Measurements from ENCODE around the gene ASCC1. TPM values are rescaled to one million over a fixed set of nuclear protein-coding genes. Genes with fewer than 3 reads are reported as not detected.
A peak's percentile ranks its signal among the peaks of the same experiment; 100 is the strongest.
"Not testable (repeated sequence)": the region's sequence is repeated elsewhere in the genome, so short reads cannot be mapped to it uniquely, and the experiment has no call there.

Gene ASCC1, protein sequence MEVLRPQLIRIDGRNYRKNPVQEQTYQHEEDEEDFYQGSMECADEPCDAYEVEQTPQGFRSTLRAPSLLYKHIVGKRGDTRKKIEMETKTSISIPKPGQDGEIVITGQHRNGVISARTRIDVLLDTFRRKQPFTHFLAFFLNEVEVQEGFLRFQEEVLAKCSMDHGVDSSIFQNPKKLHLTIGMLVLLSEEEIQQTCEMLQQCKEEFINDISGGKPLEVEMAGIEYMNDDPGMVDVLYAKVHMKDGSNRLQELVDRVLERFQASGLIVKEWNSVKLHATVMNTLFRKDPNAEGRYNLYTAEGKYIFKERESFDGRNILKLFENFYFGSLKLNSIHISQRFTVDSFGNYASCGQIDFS
- polyA plus RNA-seq (2013, experiment 1 of 2; ENCODE audit: insufficient read length), result 33.9 TPM
- polyA plus RNA-seq (2013, experiment 2 of 2; ENCODE audit: insufficient read length), result 30.2 TPM

DNA sequence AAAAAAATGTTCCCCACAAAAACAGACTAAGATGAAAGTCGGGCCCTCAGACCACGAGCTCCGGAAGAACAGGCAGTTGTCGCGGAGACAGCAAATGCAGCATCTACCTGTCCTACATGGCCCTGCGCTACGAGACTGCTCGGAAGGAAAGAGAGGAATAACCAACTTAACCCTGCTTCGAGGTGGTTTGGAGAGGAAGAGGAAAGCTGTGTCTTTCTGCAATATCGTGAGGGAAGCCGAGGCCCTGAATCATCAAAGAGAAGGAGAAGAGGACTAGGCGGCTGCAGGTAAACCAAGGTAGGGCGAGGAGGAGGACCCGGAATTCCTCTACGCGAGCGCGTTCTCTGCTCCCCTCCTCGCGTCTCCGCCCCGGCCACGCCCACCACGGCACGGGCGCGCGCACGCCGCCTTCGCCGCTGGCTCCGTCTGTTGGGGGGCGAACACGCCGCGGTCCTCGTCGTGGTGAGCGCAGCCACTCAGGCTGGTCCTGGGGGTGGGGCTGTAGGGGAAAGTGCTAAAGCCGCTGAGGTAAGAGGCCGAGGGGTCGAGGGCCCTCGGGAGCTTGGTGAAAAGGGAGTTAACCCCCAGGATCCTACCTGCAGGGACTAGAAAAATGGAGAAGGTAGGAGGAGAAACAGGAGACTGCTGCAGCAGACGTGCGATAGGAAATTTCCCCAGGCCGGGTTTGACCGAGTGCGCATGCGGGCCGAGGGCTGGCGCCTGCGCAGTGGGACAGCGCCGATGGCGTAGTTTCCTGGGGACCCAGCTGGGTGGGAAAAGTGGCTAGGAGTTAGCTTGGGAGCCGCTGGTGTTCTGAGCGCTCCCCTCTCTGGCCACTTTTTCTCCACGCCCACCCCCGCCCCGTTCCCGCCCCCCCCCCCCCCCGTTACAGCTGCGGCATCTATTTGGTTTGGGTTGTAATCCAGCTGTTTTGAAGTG lies at the start of gene ASCC1, which contains the start of gene ANAPC16:
Gene ASCC1 (minus strand): TSS at position 666 of the 939 bp plus-strand sequence. CDS start 2,978 bp downstream, outside the sequence.
Gene ANAPC16 (plus strand): TSS at position 402 of the 939 bp plus-strand sequence. CDS start 7,903 bp downstream, outside the sequence.
- DNase-seq, result peak; percentile 90

DNA sequence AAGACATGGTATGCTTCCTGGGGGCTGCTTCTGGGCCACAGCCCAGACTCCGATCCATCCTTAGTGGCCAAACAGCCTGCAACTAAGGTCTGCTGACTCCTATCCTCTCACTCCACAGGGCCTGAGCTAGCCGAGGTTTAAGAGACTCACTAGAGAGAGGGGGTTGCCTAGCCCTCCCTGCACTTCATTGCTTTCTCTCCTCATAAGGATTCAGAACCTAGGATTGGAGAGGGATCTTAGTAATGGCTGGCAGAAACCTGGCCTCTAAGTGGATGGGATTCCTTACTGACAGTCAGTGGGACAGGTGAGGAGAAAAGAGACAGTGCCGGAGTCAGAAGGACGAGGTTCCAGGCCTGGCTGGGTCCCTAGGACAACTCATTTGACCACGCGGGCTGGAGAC lies 49.4 kb upstream of the ASCC1 start:
- DNase-seq, result no peak

DNA sequence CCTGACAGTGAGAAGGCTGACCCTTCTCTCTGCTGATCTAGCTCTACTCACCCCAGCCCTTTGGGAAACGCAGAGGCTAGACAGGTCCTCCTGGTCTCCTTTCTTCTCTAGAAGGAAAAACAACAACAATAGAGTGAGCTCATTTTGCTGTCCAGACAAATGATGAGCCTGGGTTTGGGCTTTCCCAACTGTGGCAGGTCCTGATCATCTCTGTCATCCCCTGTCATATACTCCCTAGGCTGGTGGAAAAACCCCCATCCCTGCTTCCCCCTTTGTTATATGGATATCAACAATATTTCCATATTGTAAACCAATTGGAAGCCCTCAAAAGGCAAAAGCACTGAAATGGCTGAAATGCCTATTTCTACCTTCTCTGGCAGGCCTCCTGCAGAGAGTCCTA lies 48.5 kb upstream of the ASCC1 start:
- DNase-seq, result no peak

DNA sequence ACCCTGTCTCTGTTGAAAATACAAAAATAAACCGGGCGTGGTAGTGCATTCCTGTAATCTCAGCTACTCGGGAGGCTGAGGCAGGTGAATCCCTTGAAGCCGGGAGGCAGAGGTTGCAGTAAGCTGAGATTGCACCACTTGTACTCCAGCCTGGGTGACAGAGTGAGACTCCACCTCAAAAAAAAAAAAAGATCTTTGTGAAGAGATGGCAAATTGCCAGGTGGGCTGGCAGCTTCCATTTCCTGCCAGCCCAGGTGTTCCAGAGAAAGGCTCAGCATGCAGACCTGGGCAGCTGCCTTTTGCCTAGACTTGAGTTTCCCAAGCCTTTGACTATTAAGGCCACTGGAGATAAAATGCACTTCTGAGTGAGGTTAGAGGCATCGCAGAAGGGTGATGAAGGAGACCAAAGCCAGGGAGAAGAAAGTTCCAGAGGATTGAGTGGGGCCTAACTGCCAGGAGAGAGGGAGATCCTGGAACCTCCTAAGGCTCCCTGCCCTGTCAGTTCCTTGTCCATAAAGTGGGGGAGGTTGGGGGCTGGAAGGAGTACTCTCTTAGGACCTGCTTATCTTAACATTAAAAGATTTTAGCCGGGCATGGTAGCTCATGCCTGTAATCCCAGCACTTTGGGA lies 47.7 kb upstream of the ASCC1 start:
- DNase-seq, result no peak

DNA sequence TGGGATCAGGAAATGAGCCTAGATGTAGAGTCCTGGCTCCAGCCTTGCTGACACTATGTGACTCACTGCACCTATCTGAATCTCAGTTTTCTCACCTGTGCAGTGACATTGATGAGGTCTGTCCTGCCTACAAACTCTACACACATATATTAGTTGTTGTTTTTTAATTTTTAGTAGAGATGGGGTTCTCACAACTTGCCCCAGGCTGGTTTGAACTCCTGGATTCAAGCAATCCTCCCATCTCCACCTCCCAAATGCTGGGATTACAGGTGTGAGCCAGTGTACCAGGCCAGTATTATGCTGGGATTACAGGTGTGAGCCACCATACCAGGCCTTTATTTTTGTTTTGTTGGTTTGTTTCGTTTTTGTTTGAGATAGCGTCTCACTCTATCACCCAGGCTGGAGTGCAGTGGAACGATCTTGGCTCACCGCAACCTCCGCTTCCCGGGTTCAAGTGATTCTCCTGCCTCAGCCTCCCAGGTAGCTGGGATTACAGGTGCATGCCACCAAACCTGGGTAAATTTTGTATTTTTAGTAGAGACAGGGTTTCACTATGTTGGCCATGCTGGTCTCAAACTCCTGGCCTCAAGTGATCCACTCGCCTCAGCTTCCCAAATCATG lies 45.8 kb upstream of the ASCC1 start:
- DNase-seq, result no peak

DNA sequence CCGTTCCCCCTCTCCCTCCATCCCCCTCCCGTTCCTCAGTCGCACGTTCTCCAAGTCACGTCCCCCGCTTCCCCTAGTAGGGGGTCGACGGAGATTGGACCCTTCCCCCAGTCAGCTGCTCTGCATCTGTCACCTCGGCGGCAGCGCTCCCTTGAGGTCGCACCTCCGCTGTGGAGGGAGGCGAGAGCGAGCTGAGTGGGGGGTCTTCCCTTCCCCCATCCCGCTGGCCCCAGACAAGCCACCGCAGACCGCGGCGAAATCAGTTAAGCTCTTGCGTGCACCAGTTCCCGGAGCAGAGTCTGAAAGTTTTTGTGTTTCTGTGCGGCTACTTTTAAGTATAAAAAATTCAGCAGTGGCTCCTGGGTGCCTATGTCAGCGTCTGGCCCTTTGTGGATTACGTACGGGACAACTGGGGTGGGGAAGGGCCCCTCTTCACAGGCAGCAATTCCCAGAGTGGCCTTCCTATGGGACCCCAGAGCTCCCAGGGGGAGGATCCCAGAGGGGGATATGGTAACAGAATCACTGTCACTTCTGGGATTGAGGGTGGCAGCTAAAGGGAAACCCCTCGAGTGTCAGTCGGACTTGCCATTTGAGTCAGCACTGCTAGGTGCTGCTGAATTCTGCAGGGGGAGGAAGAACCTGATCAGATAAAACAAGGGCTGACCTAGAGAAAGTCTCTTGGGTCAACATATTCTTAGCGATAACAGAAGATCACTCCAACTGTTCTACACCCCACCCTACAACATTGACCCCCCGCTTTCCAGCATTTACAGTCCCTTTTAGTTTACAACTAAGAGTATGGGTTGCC lies 45.1 kb upstream of the ASCC1 start:
- DNase-seq, result peak; percentile 92

DNA sequence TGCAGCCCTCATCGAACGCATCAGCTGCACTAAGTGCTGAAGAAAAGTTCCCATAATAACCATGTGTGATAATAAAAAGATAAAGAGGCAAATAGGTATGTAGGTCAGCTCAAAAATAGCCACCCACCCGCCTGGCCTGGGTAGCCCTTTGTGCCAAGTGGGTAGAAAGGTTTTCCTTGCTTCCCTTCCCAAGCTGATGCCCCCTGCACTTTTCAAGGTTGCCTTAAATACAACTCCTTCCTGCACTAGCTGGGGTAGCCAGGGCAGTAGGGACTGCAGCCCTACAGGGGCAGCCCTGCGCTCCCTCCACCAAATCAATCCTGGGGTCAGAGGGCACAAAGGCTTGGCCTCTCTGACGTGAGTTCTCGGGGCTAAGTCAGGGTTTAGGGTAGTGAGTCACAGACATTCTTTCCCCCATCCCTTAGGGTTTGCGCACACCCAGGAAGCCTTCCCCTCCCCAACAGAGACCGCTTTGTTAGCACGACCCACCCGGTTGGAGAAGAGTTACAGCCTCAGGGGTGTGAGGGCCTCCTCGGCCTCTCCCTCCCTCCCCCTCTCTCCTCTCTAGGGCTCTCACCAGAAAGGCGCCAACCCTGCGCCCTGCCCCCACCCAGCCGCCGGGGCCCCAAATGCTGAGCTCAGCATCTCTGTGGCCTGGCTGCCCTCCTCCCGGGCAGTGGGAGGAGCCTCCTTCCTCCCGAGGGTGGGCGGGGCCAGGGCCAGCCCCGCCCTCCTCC lies 44.3 kb upstream of the ASCC1 start:
- peak; percentile 95 for DNase-seq

DNA sequence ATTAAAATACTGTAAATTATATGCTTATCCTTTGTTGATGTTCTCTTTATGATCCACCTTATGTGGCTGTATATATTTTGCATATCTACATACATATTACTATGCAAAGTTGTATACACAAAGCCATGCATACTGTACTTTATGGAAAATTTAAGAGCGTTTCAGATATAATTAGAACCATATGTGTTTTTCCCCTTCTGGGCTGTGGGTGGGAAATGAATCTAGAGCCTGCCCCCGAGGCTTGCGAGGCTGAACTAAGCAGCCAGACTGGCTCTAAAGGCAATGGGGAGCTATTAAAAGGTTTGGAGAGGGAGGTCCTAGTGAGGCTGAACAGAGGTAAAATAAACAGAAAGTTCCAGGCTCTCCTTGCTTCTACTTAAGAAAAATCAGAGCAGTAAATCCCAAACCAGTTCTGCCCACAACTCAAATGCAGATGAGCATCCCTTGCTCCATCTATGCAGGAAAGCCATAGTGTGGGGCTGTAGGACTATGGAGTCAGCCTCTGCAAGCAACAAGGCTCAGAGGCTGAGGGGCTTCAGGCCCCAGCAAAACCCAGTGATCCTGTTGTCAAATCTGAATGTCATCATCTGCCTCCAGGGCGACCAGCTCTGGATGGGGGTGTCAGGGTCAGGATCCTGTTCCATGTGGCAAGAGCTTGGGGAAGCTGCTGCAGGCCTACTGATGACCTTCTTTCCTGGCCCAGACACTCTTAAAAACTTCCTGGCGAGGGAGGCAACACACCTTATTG lies 43.6 kb upstream of the ASCC1 start:
- peak; percentile 92 for DNase-seq

DNA sequence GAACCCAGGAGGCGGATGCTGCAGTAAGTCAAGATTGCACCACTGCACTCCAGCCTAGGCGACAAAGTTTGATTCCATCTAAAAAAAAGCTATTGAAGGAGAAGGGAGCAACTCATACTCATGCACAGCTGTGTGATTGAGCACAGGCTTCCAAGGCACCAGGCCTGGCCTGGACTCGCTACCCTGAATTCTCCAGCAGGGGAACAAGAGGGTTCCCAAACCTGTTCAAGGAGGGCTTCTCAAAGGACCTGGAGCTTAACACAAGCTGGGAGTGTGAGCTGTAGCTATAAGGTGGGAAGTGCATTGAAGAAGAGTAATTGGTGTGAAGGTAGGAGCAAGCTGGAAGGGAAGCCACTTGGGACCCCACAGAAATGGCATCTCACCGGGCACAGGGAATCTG lies 42.5 kb upstream of the ASCC1 start:
- DNase-seq, result no peak

DNA sequence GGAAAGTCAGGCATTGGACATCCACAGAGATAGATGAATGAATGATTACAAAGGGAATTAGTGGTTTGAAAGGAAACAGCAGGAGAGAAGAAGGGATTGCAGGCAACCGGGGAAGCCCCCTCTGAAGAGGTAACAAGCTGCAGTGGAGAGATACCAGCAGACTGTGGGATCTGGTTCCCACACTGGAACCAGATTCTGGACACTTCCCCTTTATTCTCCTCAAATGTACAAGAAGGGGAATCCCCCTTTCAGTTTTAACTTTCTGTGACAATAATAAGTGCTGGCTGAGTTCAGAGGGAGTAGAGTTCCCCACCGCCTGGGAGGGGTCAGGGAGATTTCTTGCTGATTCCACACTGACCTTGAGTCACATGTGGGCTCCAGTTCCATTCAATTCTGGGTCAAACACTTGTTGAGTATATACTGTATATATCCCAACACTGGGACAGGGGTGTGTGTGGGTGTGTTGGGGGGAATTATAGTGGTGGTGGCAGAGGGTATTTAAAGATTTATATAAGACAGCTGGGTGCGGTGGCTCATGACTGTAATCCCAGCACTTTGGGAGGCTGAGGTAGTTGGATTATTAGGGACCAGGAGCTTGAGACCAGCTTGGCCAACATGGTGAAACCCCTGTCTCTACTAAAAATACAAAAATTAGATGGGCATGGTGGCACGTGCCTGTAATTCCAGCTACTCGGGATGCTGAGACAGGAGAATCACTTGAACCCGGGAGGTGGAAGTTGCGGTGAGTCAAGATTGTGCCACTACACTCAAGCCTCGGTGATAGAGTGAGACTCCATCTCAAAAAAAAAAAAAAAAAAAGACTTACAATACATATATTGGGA lies 41.2 kb upstream of the ASCC1 start:
- no peak for DNase-seq

DNA sequence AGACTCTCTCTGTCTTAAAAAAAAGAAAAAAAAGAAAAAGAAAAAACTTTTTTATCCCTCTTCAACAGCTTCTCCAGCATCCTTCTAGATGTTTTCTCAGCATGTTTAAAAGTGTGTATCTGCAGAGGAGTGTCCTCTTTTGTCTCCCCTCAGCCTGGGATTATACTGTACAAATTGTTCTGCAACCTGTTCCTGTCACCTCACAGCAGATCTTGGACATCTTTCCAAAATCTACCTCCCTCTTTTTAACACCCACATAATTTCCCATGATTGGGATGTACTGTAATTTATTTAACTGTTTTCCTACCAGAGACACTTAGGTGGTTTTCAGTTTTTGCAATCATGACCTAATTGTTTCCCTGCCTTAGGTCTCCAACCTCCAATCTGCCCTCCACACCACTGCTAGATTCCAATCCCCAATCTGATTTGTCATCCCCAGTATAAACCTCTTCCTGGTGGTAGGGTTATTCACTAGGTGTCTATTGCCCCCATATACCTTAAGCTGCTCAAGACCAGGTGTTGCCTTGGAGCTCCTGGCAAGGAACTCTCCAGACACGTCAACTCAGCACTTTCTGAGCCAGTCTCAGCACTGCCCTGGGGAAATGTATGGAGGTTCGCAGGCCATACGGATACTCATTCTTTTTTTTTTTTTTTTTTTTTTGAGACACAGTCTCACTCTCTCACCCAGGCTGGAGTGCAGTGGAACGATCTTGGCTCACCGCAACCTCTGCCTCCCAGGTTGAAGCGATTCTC lies 40.1 kb upstream of the ASCC1 start:
- DNase-seq, result no peak

DNA sequence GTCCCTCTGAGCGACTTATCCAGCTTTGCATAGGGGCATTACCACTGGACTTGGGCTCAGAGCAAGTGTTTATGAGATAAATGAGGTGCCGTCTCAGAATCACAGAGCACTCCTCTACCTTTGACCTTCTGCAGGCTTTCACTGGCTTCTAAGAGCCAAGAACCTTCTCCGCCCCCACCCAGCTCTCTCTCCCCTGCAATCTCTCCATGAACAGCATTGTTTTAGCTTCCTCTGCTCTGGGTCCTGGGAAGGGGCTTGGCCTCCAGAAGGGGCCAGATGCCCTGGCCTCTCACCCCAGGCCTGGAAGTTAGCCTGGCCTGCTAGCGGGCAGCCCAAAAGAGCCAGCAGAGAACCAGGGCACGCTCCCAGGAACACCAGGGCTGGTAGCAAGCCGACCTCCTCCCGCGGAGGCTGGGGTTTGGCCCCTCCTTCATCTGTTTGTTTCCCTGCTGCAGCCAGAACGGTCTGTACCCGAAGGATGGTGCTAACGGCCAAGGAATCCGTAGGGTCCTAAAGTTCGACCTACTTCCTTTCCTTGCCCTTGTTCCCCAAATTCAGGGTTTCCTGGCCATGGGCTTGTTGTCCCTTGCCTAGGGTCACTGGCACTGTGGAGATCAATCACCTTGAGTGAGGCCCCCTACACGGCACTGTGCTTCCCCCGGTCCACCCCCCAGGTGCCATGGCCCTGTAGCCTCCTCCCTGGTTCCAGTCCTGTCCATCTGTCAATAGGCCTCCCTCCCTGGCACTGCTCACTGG lies 38.9 kb upstream of the ASCC1 start:
- peak; percentile 69 for DNase-seq

DNA sequence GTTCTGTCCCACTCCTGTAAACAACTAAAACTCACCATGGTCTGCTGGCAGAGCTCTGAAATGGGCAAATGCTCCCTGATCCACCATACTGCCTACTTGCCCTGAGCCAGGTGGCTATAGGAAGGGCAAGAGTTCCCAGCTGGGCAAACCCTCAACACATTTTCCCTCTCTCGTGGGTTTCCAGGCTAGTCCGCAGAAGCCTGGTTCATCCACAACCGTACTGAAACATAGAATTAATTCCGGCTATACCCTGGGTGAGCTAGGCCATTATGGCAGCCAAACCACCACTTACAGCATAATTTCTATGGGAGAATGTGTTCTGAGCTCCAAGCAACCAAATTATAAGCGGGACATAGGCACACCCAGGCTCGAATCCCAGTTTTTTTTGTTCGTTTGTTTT lies 37.5 kb upstream of the ASCC1 start:
- DNase-seq, result no peak

DNA sequence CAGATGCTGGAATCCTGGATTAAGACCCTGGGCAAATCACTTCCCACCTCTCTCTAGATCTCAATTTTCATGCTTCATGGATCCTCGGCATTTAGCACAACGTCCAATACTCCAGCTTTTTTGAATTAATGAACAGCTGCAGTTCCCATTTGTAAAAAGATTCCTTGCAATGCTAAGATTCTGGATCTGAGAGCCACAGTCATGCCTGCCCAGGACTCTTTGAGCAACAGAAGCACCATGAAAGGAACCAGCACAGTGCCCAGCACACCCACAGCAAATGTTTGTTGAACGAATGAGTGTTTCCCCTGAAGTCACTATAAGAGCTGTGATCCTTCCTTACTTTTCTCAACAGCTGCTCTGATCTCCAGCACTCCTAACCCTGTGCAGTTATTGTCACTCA lies 36.9 kb upstream of the ASCC1 start:
- no peak for DNase-seq

DNA sequence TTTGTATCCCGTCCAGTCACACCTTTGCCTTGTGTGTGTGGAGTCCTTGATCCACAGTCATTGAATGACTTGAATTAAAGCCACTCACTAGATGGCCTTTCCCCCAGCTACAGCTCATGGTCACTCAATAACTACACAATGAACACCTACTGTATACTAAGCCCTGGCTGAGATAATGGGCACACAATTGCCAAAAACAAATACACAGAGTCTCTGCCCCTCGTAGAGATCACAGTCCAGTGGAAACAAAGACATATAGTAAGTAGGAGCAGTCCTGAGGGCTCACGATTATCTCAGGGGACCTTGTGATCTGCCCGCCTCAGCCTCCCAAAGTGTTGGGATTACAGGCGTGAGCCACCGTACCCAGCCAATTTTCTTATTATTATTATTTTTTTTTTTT lies 35.6 kb upstream of the ASCC1 start:
- DNase-seq, result no peak

DNA sequence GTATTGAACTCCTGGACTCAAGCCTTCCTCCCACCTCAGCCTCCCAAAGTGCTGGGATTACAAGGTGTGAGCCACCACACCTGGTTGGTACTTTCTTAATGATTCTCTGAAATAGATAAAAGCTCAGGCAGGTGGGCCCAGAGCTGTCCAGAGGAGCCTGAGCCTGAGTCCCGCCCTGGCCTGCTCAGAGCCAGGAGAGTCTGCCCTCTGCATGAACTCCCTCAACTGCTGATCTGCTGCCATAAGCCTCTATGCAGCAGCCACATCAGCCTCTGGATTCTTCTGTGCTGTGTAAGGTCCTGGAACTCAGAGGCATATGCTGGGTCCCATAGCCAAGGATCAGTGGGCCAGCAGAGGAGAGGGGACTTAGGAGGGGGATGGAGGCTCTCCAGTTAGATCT lies 34.6 kb upstream of the ASCC1 start:
- peak; percentile 68 for DNase-seq

DNA sequence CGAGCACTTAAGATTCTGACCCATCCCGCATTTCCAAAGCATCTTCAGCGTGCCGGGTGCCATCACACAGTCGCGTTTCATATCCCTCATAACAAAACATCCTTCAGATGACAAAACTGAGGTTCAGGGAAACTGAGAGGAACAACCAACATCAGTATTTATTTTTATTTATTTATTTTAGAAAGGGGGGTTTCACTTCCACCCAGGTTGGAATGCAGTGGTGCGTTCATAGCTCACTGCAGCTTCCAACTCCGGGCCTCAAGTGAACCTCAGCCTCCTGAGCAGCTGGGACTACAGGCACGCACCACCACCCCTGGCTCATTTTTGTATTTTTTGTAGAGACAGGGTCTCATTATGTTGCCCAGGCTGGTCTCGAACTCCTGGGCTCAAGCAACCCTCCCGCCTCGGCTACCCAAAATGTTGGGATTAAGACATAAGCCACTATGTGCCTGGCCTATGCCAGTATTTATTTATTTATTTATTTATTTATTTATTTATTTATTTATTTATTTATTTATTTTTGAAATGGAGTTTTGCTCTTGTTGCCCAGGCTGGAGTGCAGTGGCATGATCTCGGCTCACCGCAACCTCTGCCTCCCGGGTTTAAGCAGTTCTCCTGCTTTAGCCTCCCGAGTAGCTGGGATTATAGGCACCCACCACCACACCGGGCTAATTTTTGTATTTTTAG lies 33.2 kb upstream of the ASCC1 start:
- not testable (repeated sequence) for DNase-seq

Data from fibroblast of skin of back (primary cell).